G401 (cell line): ENCODE data around the gene BCL2L1. TPM values are rescaled to one million over a fixed set of nuclear protein-coding genes. Genes with fewer than 3 reads are reported as not detected.
A peak's percentile ranks its signal among the peaks of the same experiment; 100 is the strongest.

Experiments
- DNase-seq: peaks from one replicate; pipeline ENCODE4 v3.0.0-alpha.2; 2015; ENCODE audit warnings: low spot score
- in situ Hi-C: cut with HindIII; loops from 2 replicates; pipeline ENCODE4 v1.10.0; 2016; ENCODE audit warnings: low sequenced_read_pairs, mixed read lengths
- total RNA-seq: library from RNA; depleted of rRNA; stranded (reverse); fragments of >200 nt; shearing (Covaris generic); gene quantifications from 2 replicates; pipeline ENCODE4 v1.2.3, GENCODE V29; 2014

BCL2L1 gene
- total RNA-seq, 1 experiment from 2014 or later: 104 TPM

DNA sequence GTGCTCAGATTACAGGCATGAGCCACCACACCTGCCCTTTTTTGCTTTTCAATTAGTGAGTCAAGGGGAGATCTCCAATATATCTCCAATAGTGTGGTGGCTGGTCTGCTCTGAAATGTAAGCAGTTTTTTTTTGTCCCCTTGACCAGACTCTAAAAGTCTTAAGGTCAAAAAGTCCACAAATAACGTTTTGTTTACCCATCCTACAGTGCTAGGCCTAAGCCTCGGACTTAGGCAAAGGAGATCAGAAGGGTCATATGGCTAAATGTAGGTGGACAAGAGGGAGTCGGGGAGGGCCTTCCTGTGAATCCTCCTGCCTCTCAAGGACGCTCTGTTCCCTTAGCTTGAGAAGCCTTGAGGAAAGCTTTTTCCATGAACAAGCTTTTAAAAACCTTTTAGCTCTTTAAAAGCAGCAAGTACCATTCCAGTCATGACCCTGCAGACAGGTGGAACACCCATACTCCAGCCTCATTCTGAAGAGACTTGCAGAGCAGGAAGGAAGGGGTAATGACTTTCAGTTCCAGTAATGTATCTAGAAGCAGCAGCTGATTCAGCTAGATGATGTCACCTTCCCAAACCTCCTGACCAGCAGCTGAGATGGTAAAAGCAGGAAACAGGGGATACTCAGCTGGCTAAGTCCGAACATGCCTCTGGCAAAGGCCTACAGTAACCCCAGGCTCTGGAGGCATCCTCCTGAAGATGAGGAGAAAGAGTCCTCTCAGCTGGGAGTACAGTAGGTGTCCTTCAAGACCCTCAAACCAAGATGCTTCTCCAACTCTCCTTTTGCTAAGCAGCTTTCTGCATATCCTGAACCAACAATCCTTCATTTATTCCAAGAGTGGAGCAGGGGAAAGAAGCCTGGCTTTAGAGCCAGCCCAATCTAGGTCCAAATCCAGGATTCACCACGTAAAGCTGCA lies 23.6 kb downstream of the BCL2L1 start:
- peak; percentile 75 for DNase-seq
- in situ Hi-C loops: no loop called here

DNA sequence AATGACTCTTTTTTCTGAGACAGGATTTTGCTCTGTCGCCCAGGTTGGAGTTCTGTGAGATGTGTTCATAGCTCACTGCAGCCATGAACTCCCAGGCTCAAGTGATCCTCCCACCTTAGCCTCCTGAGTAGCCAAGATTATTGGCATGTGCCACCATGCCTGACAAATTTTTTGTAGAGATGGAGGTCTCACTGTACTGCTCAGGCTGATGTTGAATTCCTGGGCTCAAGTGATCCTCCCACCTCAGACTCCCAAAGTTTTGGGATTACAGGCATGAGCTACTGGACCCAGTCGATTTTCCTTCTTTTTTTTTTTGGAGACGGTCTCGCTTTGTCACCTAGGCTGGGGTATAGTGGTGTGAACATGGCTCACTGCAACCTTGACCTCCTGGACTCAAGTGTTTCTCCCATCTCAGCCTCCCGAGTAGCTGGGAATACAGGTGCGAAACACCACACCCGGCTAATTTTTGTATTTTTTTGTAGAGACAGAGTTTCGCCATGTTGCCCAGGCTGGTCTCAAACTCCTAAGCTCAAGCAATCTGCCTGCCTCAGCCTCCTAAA lies 24.3 kb downstream of the BCL2L1 start:
- no peak for DNase-seq
- in situ Hi-C loops: no loop called here

- in situ Hi-C loops: no loop called here
- DNase-seq: no peak
Measured at GRCh38 chr20:31695849-31696804, 26.5 kb downstream of the BCL2L1 start.

DNA sequence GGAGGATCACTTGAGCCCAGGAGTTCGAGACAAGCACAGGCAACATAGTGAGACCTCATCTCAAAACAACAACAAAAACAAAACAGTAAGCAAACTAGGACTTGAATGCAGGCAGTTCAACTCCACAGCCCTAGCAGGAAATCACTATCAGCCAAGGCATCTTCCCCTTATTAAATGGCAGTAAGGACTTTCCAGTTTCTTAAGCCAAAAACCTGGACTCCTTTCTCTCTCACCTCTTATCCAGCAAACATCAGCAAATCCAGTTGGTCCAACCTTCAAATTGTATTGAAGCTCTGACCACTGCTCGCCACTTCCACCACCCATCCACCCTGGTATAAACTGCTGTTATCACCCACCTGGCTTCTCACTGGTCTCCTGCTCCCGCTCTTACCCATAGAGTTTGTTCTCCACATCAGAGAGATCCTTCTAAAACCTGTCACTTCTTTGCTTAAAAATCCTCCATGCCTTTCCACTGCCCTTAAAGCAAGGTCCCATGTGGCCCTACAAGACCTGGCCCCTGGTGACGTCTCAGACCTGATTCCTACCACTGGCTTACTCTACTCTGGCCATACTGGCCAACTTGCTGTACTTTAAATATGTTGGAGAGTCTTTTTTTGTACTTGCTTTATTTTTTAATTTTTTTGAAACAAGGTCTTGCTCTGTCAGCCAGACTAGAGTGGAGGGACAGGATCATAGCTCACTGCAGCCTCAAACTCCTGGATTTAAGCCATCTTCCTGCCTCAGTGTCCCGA lies 27.6 kb downstream of the BCL2L1 start:
- in situ Hi-C loops: no loop called here
- DNase-seq: no peak

DNA sequence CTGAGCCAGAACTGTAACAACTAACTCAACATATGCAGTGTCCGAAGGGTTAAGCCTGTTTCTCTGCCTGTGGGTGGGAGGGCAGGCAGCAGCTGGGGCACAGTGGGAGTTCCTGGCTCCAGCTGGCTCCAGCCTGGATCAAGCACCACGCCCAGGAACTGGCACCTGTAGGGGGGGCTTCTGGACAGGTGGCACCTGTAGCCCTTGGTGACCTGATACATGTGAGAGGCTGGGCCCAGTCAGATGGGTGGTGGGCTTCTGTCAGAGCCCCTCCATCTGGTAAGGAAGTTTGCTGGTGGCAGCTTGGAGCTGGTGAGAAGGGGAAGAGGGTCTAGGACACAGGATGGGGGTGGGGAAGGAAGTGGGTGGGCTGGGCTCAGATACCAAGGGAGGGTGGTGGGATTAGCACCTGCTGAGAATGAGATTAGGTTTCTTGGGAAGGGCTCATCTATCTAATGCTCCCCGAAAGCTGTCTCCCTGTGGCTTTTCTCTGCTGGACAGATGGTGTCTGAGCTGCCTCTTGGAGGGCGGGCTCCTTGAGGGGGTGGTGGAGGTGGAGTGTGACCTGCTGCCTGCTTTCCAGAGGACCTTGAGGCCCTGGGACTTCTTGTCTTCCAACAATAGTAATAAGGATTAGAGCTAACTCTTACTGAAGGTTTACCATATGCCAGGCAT lies 28.5 kb downstream of the BCL2L1 start:
- DNase-seq: peak; percentile 82
- in situ Hi-C loops: no loop called here

- DNase-seq: no peak
- in situ Hi-C loops: no loop called here
Measured at GRCh38 chr20:31693402-31693801, 29.3 kb downstream of the BCL2L1 start.

DNA sequence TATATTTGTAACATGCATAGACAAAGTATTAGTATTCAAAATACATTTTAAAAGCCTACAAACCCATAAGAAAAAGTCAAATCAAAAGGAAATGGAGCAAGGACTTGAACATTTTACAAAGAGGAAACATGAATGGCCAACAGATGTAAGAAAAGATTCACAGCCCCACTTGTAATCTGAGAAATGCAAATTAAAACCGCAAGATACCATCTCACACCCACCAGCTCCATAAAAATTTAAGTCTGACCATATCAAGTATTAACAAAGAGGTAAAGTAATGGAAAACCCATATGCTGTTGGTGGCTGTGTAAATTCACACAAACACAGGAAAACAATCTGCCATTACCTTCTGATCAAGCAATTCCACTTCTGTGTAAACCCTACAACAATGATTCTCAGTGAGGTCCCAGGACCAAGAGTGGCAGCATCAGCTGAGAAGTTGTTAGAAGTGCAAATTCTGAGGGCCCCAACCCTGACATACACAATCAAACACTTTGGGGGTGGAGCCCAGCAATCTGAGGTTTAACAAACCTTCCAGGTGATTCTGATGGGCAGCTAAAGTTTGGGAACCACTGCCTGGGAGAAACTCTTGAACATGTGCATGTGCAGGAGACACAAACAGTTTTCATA lies 30.9 kb downstream of the BCL2L1 start:
- in situ Hi-C loops: no loop called here
- no peak for DNase-seq

DNA sequence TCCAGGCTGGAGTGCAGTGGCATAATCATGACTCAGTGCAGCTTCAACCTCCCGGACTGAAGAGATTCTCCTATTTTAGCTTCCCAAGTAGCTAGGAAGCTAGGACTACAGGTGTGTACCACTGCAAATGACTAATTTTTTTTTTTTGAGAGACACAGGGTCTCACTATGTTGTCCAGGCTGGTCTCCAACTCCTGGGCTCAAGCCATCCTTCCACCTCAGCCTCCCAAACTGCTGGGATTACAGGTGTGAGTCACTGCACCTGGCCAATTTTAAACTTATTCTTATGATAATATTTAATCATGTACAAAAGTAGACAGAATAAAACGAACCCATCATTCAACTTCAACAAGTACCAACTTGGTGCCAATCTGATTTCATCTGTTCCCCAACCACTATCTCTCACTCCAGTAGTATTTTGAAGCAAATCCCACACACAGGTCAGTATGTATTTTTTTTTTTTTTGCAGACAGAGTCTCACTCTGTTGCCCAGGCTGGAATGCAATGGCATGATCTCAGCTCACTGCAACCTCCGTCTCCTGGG lies 32.5 kb downstream of the BCL2L1 start:
- DNase-seq: no peak
- in situ Hi-C loops: no loop called here

DNA sequence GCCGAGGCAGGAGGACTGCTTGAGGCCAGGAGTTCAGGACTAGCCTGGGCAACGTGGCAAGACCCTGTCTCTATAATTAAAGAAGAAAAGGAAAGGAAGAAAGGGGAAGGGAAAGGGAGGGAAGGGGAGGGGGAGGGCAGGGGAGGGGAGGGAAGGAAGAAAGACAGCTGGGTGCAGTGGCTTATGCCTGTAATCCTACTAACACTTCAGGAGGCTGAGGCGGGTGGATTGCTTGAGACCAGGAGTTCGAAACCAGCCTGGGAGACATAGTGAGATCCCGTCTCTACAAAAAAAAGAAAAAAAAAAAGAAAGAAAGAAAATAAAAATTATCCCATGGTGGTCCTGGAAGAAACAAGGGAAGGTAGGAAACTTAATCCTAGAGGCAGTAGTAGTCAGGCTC lies 33.5 kb downstream of the BCL2L1 start:
- DNase-seq: no peak
- in situ Hi-C loops: no loop called here

GRCh38 chr20:31687777-31688176 lies 34.9 kb downstream of the BCL2L1 start:
- in situ Hi-C loops: no loop called here
- no peak for DNase-seq

DNA sequence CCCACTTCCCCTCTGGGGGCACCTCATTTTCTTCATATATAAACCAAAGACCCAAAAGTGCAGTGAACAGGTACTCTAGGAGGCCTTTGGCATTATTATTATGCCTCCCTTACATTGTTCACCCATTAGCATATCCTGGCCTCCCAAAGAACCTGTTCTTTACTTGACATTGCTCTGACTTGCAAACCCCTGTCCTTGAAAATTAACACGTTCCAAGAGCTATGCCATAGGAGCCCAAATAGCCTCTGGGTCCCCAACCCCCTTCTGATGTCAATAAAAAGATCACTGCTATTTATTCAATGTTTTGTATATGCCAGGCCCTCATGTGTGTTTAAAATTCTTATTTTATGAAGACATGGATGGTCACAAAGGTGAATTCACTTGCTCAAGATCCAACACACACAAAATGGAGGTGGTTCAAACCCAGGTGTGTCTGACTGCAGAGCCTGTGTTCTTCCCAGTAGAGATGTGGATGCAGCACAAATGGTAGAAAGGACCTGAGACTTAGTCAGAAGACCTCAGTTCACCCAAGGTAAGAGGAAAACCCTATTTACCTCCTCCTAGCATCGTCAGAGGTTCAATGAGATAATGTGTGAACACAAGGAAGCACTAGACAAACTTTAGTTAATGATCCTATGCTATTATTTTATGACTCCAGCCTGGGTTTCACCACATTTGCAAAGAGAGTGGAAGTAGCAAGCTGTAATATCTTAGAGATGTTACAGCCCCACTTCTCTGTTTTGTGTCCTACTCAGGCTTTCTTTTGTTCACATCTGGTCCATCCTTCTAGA lies 36.6 kb downstream of the BCL2L1 start:
- in situ Hi-C loops: no loop called here
- DNase-seq: no peak

GRCh38 chr20:31684153-31685015 lies 38.3 kb downstream of the BCL2L1 start:
- in situ Hi-C loops: no loop called here

GRCh38 chr20:31682927-31683326 lies 39.7 kb downstream of the BCL2L1 start:
- DNase-seq: no peak
- in situ Hi-C loops: no loop called here

More at GRCh38 chr20:31684153-31685015, 38.3 kb downstream of the BCL2L1 start:
- DNase-seq: peak; percentile 83

DNA sequence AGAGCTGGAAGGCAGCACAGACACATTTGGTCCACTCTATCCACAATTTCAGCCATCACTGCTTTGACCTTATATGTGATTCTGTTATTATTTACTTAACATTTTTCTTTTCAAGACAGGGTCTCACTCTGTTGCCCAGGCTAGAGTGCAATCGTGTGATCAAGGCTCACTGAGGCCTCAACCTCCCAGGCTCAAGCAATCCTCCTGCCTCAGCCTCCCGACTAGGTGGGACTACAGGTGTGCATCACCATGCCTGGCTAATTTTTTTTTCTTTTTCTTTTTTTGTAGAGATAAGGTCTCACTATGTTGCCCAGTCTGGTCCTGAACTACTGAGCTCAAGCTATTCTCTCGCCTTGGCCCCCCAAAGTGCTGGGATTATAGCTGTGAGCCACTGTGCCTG lies 40.3 kb downstream of the BCL2L1 start:
- in situ Hi-C loops: no loop called here
- DNase-seq: no peak

DNA sequence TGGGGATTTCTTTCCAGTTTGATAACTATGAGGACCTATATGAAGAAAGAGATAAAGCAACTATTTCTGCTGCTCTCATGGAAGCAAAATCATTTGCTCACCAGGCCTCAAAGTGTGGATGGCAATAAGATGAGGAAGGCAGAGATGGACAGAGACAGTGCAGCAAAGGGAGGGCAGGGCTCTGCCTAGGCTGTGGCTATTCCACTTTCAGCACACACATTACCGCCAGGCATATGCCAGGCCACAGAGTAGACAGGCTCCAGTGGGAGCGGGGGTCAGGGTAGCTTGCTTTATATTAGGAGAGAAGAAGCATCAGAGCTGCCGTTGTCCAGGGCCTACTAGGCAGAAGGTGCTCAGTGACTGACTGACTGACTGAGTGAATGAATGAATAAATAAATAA lies 40.9 kb downstream of the BCL2L1 start:
- no peak for DNase-seq
- in situ Hi-C loops: no loop called here

DNA sequence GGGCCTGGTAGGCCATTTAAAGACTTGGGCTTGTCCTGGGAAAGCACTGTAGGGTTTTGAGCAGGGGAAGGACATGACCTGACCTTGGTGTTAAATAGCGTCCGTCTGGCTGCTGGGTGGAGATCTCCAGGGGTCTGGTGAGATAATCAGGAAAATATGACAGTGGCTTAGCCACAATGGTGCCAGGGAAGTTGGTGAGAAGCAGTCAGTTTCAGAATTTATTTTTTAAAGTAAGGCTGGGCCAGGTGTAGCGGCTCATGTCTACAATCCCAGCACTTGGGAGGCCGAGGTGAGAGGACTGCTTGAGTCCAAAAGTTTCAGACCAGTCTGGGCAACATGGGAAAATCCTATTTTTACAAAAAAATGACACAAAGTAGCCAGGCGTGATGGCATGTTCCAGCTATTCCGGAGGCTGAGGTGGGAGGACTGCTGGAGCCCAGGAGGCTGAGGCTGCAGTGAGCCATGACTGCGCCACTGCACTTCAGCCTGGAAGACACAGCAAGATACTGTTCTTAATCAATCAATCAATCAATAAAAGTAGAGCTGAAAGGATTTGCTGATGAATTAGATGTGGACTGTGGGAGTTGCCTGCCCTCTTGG lies 41.4 kb downstream of the BCL2L1 start:
- in situ Hi-C loops: no loop called here
- DNase-seq: no peak
